Immature natural killer cell (primary cell): ENCODE data around the gene PFKFB3. TPM values are rescaled to one million over a fixed set of nuclear protein-coding genes. Genes with fewer than 3 reads are reported as not detected.
"Not testable (repeated sequence)": the region's sequence is repeated elsewhere in the genome, so short reads cannot be mapped to it uniquely, and the experiment has no call there.

Experiments
- DNase-seq, 3 donors: peaks; one replicate each; pipeline ENCODE4 v3.0.0; 2022; ENCODE audit warnings: mixed read lengths in 1 of 3
- H3K27ac Mint-ChIP-seq, 6 donors: one replicate each; pipeline ENCODE4 v1.8.0; 2020; ENCODE audit warnings: mixed read lengths in 6 of 6, mild to moderate bottlenecking in 5 of 6, inconsistent platforms in 4 of 6, moderate library complexity in 3 of 6
- H3K27me3 Mint-ChIP-seq, 3 donors: one replicate each; pipeline ENCODE4 v1.8.0; 2020 to 2021; ENCODE audit warnings: low read depth in 3 of 3, mild to moderate bottlenecking in 3 of 3, mixed read lengths in 3 of 3, moderate library complexity in 3 of 3, inconsistent platforms in 1 of 3
- H3K36me3 Mint-ChIP-seq, 3 donors: one replicate each; pipeline ENCODE4 v1.8.0; 2020; ENCODE audit warnings: mixed read lengths in 3 of 3, inconsistent platforms in 2 of 3, mild to moderate bottlenecking in 2 of 3
- H3K4me1 Mint-ChIP-seq, 2 donors: one replicate each; pipeline ENCODE4 v1.8.0; 2020; ENCODE audit warnings: inconsistent platforms in 2 of 2, mild to moderate bottlenecking in 2 of 2, mixed read lengths in 2 of 2, moderate library complexity in 1 of 2
- H3K4me3 Mint-ChIP-seq, 5 donors: one replicate each; pipeline ENCODE4 v1.8.0; 2020; ENCODE audit warnings: mild to moderate bottlenecking in 5 of 5, mixed read lengths in 5 of 5, inconsistent platforms in 3 of 5, moderate library complexity in 3 of 5
- H3K9me3 Mint-ChIP-seq, 6 donors: one replicate each; pipeline ENCODE4 v1.8.0; 2020; ENCODE audit warnings: mild to moderate bottlenecking in 6 of 6, mixed read lengths in 6 of 6, inconsistent platforms in 4 of 6, moderate library complexity in 3 of 6
- polyA plus RNA-seq, 3 donors: library from polyadenylated mRNA; unstranded; fragments of 300-500 nt; fragmentation: Illumina TruSeq; gene quantifications; one replicate each; pipeline ENCODE4 v1.2.3, GENCODE V29; 2021

PFKFB3 gene
- 1 to 10 TPM; 3.2 to 8.0 (median 3.9) TPM for polyA plus RNA-seq

DNA sequence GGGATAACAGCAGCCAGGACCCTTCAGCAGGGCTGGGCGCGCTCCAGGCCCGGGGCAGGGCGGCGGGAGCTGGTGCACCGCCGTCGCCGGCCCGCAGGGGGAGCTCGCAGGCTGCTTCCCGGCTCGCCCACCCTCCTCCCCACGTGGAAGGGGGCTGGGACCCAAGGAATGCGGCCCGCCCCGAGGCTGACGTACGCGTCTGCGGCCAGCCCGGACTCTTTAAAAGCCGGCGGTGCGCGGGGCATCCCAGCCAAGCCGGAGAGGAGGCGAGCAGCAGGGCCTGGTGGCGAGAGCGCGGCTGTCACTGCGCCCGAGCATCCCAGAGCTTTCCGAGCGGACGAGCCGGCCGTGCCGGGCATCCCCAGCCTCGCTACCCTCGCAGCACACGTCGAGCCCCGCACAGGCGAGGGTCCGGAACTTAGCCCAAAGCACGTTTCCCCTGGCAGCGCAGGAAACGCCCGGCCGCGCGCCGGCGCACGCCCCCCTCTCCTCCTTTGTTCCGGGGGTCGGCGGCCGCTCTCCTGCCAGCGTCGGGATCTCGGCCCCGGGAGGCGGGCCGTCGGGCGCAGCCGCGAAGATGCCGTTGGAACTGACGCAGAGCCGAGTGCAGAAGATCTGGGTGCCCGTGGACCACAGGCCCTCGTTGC lies at the start of gene PFKFB3:
PFKFB3 (plus strand) TSS at position 249 of the 647 bp plus-strand sequence; CDS start at position 578, 329 bp downstream.
- H3K27me3 Mint-ChIP-seq: peaks cover 6 to 11% (median 9%) of the 10 kb centered on the region in 3 donors
- peaks cover 24 to 33% of the 10 kb centered on the region in 2 donors for H3K4me1 Mint-ChIP-seq
- peak within 1 kb of the TSS; percentile 20 to 96 (median 80) for H3K27ac Mint-ChIP-seq
- H3K36me3 Mint-ChIP-seq: no peaks in the 10 kb centered on the region
- peak within 1 kb of the TSS; percentile 92 to 100 (median 96) for H3K4me3 Mint-ChIP-seq
- peak; percentile 82 to 90 (median 86) for DNase-seq
- H3K9me3 Mint-ChIP-seq: no peaks in the 10 kb centered on the region

GRCh38 chr10:6153845-6154244 lies 48.9 kb upstream of the PFKFB3 start:
- Mint-ChIP-seq H3K27ac (no peak overlapping the region), H3K27me3 (peaks cover 0 to 8% (median 0%) of the 10 kb centered on the region in 3 donors)

DNA sequence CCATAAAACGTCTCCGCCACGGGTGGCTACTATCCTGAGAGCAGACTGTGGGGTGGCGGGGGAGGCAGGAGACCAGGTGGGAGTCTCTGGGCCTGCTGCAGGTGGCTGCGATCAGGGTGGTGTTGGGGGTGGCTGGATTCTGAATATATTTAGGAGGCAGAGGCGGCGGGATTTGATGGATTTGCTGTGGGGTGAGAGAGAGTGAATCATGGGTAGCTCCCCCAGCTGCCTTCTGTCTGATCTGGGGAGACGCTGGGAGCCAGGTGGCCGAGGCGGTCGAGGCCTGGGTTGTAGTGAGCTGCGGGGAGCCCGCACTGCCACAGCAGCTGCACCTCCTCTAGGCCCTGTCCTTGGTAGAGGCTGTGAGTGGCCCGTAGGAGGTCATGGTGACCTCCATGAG lies 48.2 kb upstream of the PFKFB3 start:
- Mint-ChIP-seq H3K36me3 (no peaks in the 10 kb centered on the region), H3K4me1 (peaks cover 22% of the 10 kb centered on the region in 2 donors), H3K27me3 (peaks cover 0 to 8% (median 0%) of the 10 kb centered on the region in 3 donors), H3K27ac (no peak overlapping the region), H3K9me3 (no peaks in the 10 kb centered on the region), H3K4me3 (no peak overlapping the region)
- no peak for DNase-seq

More at GRCh38 chr10:6153845-6154244, 48.9 kb upstream of the PFKFB3 start:
- Mint-ChIP-seq H3K4me3 (no peak overlapping the region), H3K36me3 (no peaks in the 10 kb centered on the region), H3K9me3 (no peaks in the 10 kb centered on the region), H3K4me1 (peaks cover 24% of the 10 kb centered on the region in 2 donors)
- no peak for DNase-seq

- Mint-ChIP-seq H3K4me1 (peaks cover 9% of the 10 kb centered on the region in 2 donors), H3K4me3 (no peak overlapping the region), H3K36me3 (no peaks in the 10 kb centered on the region), H3K27ac (no peak overlapping the region), H3K9me3 (no peaks in the 10 kb centered on the region), H3K27me3 (peaks cover 0 to 2% (median 0%) of the 10 kb centered on the region in 3 donors)
- DNase-seq: no peak
These were observed 44.5 kb upstream of the PFKFB3 start for GRCh38 chr10:6158276-6158675.

DNA sequence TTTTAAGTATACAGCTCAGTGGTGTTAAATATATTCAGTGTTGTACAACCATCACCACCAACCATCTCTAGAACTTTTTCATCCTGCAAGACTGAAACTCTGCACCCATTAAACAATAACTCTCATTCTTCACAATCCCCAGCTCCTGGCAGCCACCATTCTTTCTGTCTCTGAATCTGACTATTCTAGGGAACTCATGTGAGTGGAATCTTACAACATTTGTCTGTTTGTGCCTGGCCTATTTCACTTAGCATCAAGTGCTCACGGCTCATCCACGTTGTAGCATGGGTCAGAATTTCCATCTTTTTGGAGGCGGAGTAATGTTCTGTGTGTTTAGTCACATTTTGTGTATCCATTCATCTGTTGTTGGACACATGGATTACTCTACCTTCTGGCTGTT lies 40.8 kb upstream of the PFKFB3 start:
- H3K27ac Mint-ChIP-seq: peak overlapping the region in 3 of 6 donors; percentile 57 to 75 (median 61)

DNA sequence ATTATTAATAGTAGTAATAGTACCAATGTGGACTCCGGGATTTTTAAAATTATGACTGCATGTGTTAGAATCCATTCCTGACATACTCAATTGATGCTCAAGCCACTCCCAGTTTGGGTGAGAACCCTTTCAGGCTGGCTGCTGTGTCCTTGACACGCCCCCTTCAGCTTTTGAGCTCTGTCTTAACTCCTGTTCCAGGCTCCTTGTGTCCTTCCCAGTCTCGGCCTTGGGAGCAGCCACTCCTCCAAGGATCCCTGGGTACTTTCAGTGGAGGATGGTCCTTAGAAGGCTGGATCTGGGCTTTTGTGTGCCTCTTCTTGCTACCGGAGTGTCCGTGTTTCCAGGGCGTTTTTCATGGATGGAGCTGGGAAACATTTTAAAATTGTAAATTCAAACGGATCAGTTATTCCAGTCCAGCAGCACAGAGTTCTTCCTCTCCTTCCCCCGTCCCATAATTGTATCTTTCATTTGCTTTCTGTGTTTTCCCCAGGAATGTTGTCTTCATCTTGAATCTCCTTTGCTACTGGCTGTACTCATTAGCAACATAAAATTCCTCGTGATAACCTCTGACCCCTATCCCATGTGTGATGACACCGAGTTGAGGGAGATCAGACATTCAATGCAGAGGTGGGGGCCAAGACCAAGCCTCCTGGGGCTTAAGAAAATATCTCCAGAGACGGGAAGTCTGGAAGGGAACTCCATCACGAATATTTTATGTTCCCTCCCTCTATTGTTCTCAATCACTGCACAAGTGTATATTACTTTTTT lies 40.0 kb upstream of the PFKFB3 start:
- no peak for DNase-seq
- H3K36me3 Mint-ChIP-seq: no peaks in the 10 kb centered on the region
- peak overlapping the region; percentile 42 to 81 (median 68) for H3K27ac Mint-ChIP-seq
- H3K4me3 Mint-ChIP-seq: peak overlapping the region; percentile 61 to 68 (median 63)
- no peaks in the 10 kb centered on the region for H3K9me3 Mint-ChIP-seq
- H3K4me1 Mint-ChIP-seq: peaks cover 32 to 46% of the 10 kb centered on the region in 2 donors
- peaks cover 3 to 5% (median 4%) of the 10 kb centered on the region in 3 donors for H3K27me3 Mint-ChIP-seq

More for the DNA sequence above, 40.8 kb upstream of the PFKFB3 start:
- Mint-ChIP-seq H3K4me1 (peaks cover 31 to 38% of the 10 kb centered on the region in 2 donors), H3K4me3 (no peak overlapping the region), H3K9me3 (no peaks in the 10 kb centered on the region), H3K27me3 (peaks cover 3 to 5% (median 4%) of the 10 kb centered on the region in 3 donors), H3K36me3 (no peaks in the 10 kb centered on the region)
- DNase-seq: no peak

- DNase-seq: peak; percentile 89 to 93 (median 90)
- H3K27me3 Mint-ChIP-seq: peaks cover 3 to 5% (median 4%) of the 10 kb centered on the region in 3 donors
- H3K9me3 Mint-ChIP-seq: no peaks in the 10 kb centered on the region
- H3K4me1 Mint-ChIP-seq: peaks cover 34 to 48% of the 10 kb centered on the region in 2 donors
- H3K4me3 Mint-ChIP-seq: peak overlapping the region; percentile 90 to 96 (median 95)
- no peaks in the 10 kb centered on the region for H3K36me3 Mint-ChIP-seq
- H3K27ac Mint-ChIP-seq: peak overlapping the region; percentile 91 to 98 (median 96)
These were observed 39.1 kb upstream of the PFKFB3 start for GRCh38 chr10:6163364-6164270.

DNA sequence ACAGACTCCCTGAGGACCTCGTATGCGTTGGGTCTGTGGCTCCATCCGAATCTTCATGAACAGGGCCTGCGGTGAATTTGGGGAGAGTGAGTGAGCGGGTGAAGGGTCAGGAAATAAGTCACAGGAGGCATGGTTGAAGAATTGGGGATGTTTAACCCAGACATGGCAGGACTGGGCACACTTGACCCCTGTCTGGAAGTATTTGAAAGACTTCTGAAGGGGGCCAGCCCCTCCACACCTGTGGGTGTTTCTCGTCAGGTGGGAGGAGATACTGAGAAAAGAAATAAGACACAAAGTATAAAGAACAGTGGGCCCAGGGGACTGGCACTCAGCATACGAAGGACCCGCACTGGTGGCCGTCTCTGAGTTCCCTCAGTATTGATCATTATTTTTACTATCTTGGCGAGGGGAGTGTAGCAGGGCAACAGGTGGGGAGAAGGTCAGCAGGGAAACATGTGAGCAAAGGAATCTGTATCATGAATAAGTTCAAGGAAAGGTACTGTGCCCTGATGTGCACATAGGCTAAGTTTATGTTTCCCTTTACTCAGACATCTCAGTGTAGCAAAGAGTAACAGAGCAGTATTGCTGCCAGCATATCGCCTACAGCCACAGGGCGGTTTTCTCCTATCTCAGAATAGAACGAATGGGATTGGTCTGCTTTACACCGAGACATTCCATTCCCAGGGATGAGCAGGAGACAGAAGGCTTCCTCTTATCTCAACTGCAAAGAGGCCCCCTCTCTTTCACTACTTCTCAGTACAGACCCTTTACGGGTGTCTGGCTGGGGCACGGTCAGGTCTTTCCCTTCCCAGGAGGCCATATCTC lies 38.2 kb upstream of the PFKFB3 start:
- no peaks in the 10 kb centered on the region for H3K9me3 Mint-ChIP-seq
- no peak for DNase-seq
- peaks cover 3 to 5% (median 4%) of the 10 kb centered on the region in 3 donors for H3K27me3 Mint-ChIP-seq
- peaks cover 35 to 48% of the 10 kb centered on the region in 2 donors for H3K4me1 Mint-ChIP-seq
- peak overlapping the region; percentile 90 to 96 (median 95) for H3K4me3 Mint-ChIP-seq
- H3K36me3 Mint-ChIP-seq: no peaks in the 10 kb centered on the region
- peak overlapping the region; percentile 91 to 97 (median 94) for H3K27ac Mint-ChIP-seq

- DNase-seq: no peak
- Mint-ChIP-seq H3K4me1 (peaks cover 37 to 50% of the 10 kb centered on the region in 2 donors), H3K27me3 (peaks cover 3 to 5% (median 4%) of the 10 kb centered on the region in 3 donors), H3K9me3 (no peaks in the 10 kb centered on the region), H3K36me3 (no peaks in the 10 kb centered on the region), H3K4me3 (peak overlapping the region in 4 of 5 donors; percentile 90 to 96 (median 95)), H3K27ac (peak overlapping the region; percentile 91 to 97 (median 94))
These were observed 37.5 kb upstream of the PFKFB3 start for GRCh38 chr10:6165221-6165725.

DNA sequence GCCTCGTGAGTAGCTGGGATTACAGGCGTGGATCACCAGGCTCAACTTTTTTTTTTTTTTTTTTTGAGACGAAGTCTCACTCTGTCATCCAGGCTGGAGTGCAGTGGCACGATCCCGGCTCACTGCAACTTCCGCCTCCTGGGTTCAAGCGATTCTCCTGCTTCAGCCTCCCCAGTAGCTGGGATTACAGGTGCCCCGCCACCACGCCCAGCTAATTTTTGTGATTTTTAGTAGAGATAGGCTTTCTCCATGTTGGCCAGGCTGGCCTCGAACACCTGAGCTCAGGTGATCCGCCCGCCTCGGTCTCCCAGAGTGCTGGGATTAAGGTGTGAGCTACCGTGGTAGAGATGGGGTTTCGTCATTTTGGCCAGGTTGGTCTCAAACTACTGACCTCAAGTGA lies 36.8 kb upstream of the PFKFB3 start:
- H3K36me3 Mint-ChIP-seq, H3K27me3 Mint-ChIP-seq, DNase-seq, H3K9me3 Mint-ChIP-seq: not testable (repeated sequence)
- peak overlapping the region in 3 of 6 donors; percentile 91 to 97 (median 93) for H3K27ac Mint-ChIP-seq
- H3K4me1 Mint-ChIP-seq: peaks cover 41 to 55% of the 10 kb centered on the region in 2 donors
- peak overlapping the region in 2 of 5 donors; percentile 90 to 95 for H3K4me3 Mint-ChIP-seq

GRCh38 chr10:6167456-6167855 lies 35.3 kb upstream of the PFKFB3 start:
- no peak overlapping the region for H3K4me3 Mint-ChIP-seq
- peaks cover 3 to 5% (median 4%) of the 10 kb centered on the region in 3 donors for H3K27me3 Mint-ChIP-seq
- no peaks in the 10 kb centered on the region for H3K36me3 Mint-ChIP-seq
- peak overlapping the region in 5 of 6 donors; percentile 14 to 58 (median 24) for H3K27ac Mint-ChIP-seq
- no peaks in the 10 kb centered on the region for H3K9me3 Mint-ChIP-seq
- H3K4me1 Mint-ChIP-seq: peaks cover 49 to 61% of the 10 kb centered on the region in 2 donors
- no peak for DNase-seq

DNA sequence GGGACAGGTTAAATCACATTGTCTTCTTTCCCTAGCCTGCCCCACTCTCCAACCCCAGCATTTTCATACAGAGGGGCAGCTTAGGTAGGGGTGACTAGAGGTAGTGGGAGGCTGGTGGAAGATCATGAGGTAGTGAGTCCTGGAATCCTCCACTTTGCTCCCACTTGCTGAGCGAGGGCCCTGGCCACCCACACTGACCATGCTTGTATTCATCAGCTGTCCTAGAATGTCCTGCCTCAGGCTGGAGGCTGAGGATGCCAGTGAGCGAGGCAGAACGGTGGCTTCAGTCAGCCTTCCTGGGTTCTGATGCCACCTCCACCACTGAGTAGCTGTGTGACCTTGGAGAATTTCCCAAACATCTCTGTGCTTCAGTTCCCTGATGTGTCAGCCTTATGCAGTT lies 34.6 kb upstream of the PFKFB3 start:
- H3K9me3 Mint-ChIP-seq: no peaks in the 10 kb centered on the region
- peaks cover 49 to 61% of the 10 kb centered on the region in 2 donors for H3K4me1 Mint-ChIP-seq
- H3K36me3 Mint-ChIP-seq: no peaks in the 10 kb centered on the region
- no peak overlapping the region for H3K4me3 Mint-ChIP-seq
- H3K27me3 Mint-ChIP-seq: peaks cover 2 to 5% (median 3%) of the 10 kb centered on the region in 3 donors
- H3K27ac Mint-ChIP-seq: peak overlapping the region; percentile 5 to 58 (median 24)
- DNase-seq: no peak
